Neural progenitor cell (in vitro differentiated cells): ENCODE data around the gene ASPRV1.

ENCODE experiments used
- CTCF ChIP-seq: fragments of 200-600 bp; sonication (generic); IDR thresholded peaks from 2 replicates; pipeline ENCODE4 v1.5.1; 2017; ENCODE audit warnings: antibody characterized with exemption, mild to moderate bottlenecking
- EZH2 ChIP-seq: fragments of 200-600 bp; sonication (generic); IDR thresholded peaks from 2 replicates; pipeline ENCODE4 v1.6.1; 2017; ENCODE audit warnings: antibody characterized with exemption, mild to moderate bottlenecking, moderate library complexity
- EZH2phosphoT487 ChIP-seq: fragments of 200-600 bp; sonication (generic); IDR thresholded peaks from 2 replicates; pipeline ENCODE4 v1.6.1; 2017; ENCODE audit warnings: antibody characterized with exemption

GRCh38 chr2:69998761-69999160 lies 37.3 kb upstream of the ASPRV1 start:
- TF ChIP-seq CTCF, result no peak
- TF ChIP-seq EZH2phosphoT487, result no peak
- TF ChIP-seq EZH2, result no peak
